HG03196 (cell line): ENCODE measurements around the gene CCNA2.

Experiments used
- ATAC-seq: cut with Tn5 transposase; IDR thresholded peaks from one replicate; pipeline ENCODE4 v1.9.1; 2021; ENCODE audit not compliant: unreplicated experiment

Gene CCNA2

GRCh38 chr4:121776610-121777401 is 46.9 kb downstream of the CCNA2 start:
- no peak for ATAC-seq

- no peak for ATAC-seq
These were observed 49.8 kb downstream of the CCNA2 start for GRCh38 chr4:121773883-121774282.

- ATAC-seq, result no peak
These were observed 51.8 kb downstream of the CCNA2 start for GRCh38 chr4:121771869-121772268.

GRCh38 chr4:121769341-121769740 is 54.3 kb downstream of the CCNA2 start:
- ATAC-seq, result no peak

- ATAC-seq, result no peak
These were observed 56.5 kb downstream of the CCNA2 start for GRCh38 chr4:121767166-121767565.
